ENCODE results near the gene CSF3. TPM values are rescaled to one million over a fixed set of nuclear protein-coding genes. Genes with fewer than 3 reads are reported as not detected.

CSF3 gene
- total and polyA plus RNA-seq, 2 of the 13 experiments (the other 11 are each of a cell fraction or from before 2014, with no cell fraction given), result 0.09 TPM; not detected in 1

- TF ChIP-seq ZMYM3 (CRISPR knock-in tag; IDR thresholded peaks at IDR 0.05), result no peak
- no peak for TF ChIP-seq ZC3H4 (CRISPR knock-in tag; IDR thresholded peaks at IDR 0.05; ENCODE audit: borderline replicate concordance)
- no peak for TF ChIP-seq ATRX (CRISPR knock-in tag; IDR thresholded peaks at IDR 0.05; ENCODE audit: borderline replicate concordance)
- TF ChIP-seq KLF15 (CRISPR knock-in tag; IDR thresholded peaks at IDR 0.05; ENCODE audit: borderline replicate concordance), result no peak
- TF ChIP-seq HMG20B (CRISPR knock-in tag; conservative IDR thresholded peaks at IDR 0.05), result 0 out of 2 replicates have a peak, but pooled peaks have one; percentile 16
- TF ChIP-seq ZMAT5 (CRISPR knock-in tag; IDR thresholded peaks at IDR 0.05; ENCODE audit: borderline replicate concordance, low read depth), result no peak
- TF ChIP-seq DBP (CRISPR knock-in tag; IDR thresholded peaks at IDR 0.05; ENCODE audit: not compliant biosample characterization), result no peak
- peak; percentile 87 for TF ChIP-seq ZBTB2 (CRISPR knock-in tag; IDR thresholded peaks at IDR 0.05; ENCODE audit: low read depth)
- no peak for TF ChIP-seq TOPORS (CRISPR knock-in tag; IDR thresholded peaks at IDR 0.05)
- TF ChIP-seq SNAI1 (CRISPR knock-in tag; IDR thresholded peaks at IDR 0.05; ENCODE audit: borderline replicate concordance), result no peak
- no peak for TF ChIP-seq RBAK (CRISPR knock-in tag; IDR thresholded peaks at IDR 0.05)
- TF ChIP-seq TEAD3 (CRISPR knock-in tag; optimal IDR thresholded peaks at IDR 0.05; ENCODE audit: borderline replicate concordance), result no peak
- no peak for TF ChIP-seq HNF1A (IDR thresholded peaks at IDR 0.05; ENCODE audit: low read depth)
- TF ChIP-seq HNF1A (CRISPR knock-in tag; IDR thresholded peaks at IDR 0.05; ENCODE audit: borderline replicate concordance), result no peak
- no peak for TF ChIP-seq SIX1 (CRISPR knock-in tag; IDR thresholded peaks at IDR 0.05; ENCODE audit: borderline replicate concordance)
- no peak for TF ChIP-seq TCF7L2 (IDR thresholded peaks at IDR 0.05; ENCODE audit: low read depth, low read length)
- no peak for TF ChIP-seq MTF1 (CRISPR knock-in tag; IDR thresholded peaks at IDR 0.05)
- no peak for TF ChIP-seq ZNF672 (CRISPR knock-in tag; IDR thresholded peaks at IDR 0.05)
- TF ChIP-seq JUN (CRISPR knock-in tag; IDR thresholded peaks at IDR 0.05), result no peak
- no peak for TF ChIP-seq NR2C2 (CRISPR knock-in tag; IDR thresholded peaks at IDR 0.05; ENCODE audit: borderline replicate concordance)
- no peak for TF ChIP-seq ZNF574 (CRISPR knock-in tag; IDR thresholded peaks at IDR 0.05)
These were observed 48.0 kb downstream of the CSF3 start (continued) for GRCh38 chr17:40063187-40063771.

Measured in HepG2 (cell line).